Measurements from ENCODE around the gene MSTN.

DNA sequence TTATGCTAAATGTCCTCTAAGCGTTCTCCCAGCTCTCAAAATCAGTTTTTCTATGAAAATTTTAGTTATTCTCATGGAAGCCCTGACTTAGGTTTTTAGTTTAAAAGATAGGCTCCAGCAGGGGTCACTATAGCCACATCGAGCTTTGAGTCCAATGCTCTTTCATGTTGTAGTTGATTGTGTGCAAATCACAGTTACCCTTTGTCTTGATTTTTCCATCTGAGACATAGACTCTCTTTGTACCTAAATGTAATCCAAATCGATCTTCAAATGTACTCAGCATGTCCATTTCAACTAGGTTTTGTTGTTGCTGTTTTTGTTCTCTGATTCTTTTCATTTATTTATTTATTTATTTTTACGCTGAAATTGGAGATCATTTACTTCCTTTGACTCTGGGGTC, 26.4 kb upstream of the MSTN start:
- TF ChIP-seq, protein P1, sequence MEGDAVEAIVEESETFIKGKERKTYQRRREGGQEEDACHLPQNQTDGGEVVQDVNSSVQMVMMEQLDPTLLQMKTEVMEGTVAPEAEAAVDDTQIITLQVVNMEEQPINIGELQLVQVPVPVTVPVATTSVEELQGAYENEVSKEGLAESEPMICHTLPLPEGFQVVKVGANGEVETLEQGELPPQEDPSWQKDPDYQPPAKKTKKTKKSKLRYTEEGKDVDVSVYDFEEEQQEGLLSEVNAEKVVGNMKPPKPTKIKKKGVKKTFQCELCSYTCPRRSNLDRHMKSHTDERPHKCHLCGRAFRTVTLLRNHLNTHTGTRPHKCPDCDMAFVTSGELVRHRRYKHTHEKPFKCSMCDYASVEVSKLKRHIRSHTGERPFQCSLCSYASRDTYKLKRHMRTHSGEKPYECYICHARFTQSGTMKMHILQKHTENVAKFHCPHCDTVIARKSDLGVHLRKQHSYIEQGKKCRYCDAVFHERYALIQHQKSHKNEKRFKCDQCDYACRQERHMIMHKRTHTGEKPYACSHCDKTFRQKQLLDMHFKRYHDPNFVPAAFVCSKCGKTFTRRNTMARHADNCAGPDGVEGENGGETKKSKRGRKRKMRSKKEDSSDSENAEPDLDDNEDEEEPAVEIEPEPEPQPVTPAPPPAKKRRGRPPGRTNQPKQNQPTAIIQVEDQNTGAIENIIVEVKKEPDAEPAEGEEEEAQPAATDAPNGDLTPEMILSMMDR (IDR thresholded peaks at IDR 0.05; ENCODE audit: poor library complexity, severe bottlenecking): peak; percentile 67
- TF ChIP-seq RAD21 (conservative IDR thresholded peaks at IDR 0.05) (peak; percentile 68), TAF1 (IDR thresholded peaks at IDR 0.05; ENCODE audit: low read depth) (no peak), SMC3 (conservative IDR thresholded peaks at IDR 0.05; ENCODE audit: poor library complexity) (peak; percentile 66), EP300 (conservative IDR thresholded peaks at IDR 0.05; ENCODE audit: poor library complexity, severe bottlenecking) (no peak), MXI1 (conservative IDR thresholded peaks at IDR 0.05; ENCODE audit: poor library complexity, severe bottlenecking) (no peak)

Data from neural cell (in vitro differentiated cells).